K562 (cell line): ENCODE measurements around the gene CDH2.

Source experiments
- EHMT2 ChIP-seq: fragments of 450-650 bp; IDR thresholded peaks from 2 replicates; pipeline ENCODE4 v1.6.1; 2018; ENCODE audit warnings: antibody characterized with exemption
- ESRRA ChIP-seq: fragments of 450-650 bp; IDR thresholded peaks from 2 replicates; pipeline ENCODE4 v1.6.1; 2014; ENCODE audit warnings: low read depth, mild to moderate bottlenecking, moderate library complexity, borderline replicate concordance
- POLR2AphosphoS5 ChIP-seq: IDR thresholded peaks from 2 replicates; pipeline ENCODE4 v1.6.1; 2011; ENCODE audit warnings: mild to moderate bottlenecking, low read depth, low read length, moderate library complexity; ENCODE audit not compliant: control insufficient read depth, insufficient read depth
- POLR2G ChIP-seq: fragments of 200-400 bp; formaldehyde crosslinking; IDR thresholded peaks from 2 replicates; pipeline ENCODE4 v1.6.1; 2017; ENCODE audit warnings: low read depth, mild to moderate bottlenecking, antibody characterized with exemption, low read length, moderate library complexity
- SIN3A ChIP-seq, 2 experiments: fragments of 150-350 bp in 1 of 2; IDR thresholded peaks; 2 replicates each; pipeline ENCODE4 v1.6.1; 2011 to 2016; ENCODE audit warnings: borderline replicate concordance in 2 of 2, low read depth in 2 of 2, low read length in 2 of 2, mild to moderate bottlenecking in 2 of 2, moderate library complexity in 2 of 2; ENCODE audit not compliant: control insufficient read depth in 1 of 2
- SMC3 ChIP-seq: conservative IDR thresholded peaks from 2 replicates; pipeline ENCODE4 v1.6.1; 2011; ENCODE audit warnings: low read depth, low read length, improper control_type of control experiment; ENCODE audit not compliant: insufficient read depth
- ZNF324 ChIP-seq: fragments of 250-450 bp; sonication (Bioruptor Pico); IDR thresholded peaks from 2 replicates; pipeline ENCODE4 v1.4.0; 2020; ENCODE audit warnings: mild to moderate bottlenecking
- ZZZ3 ChIP-seq: fragments of 450-650 bp; IDR thresholded peaks from 2 replicates; pipeline ENCODE4 v1.6.1; 2016; ENCODE audit warnings: antibody characterized with exemption, mild to moderate bottlenecking, moderate library complexity
- TF ChIP-seq, protein P1 (sequence below), 3 experiments: IDR thresholded peaks in 2 of 3; conservative IDR thresholded peaks in 1 of 3; 2 replicates each; pipeline ENCODE4 v1.5.1; 2011 to 2012; ENCODE audit warnings: low read length in 3 of 3, mild to moderate bottlenecking in 3 of 3, control low read depth in 2 of 3, improper control_type of control experiment in 1 of 3, inconsistent platforms in 1 of 3, low read depth in 1 of 3, mixed read lengths in 1 of 3, moderate library complexity in 1 of 3; ENCODE audit not compliant: insufficient read depth in 2 of 3
- TF ChIP-seq, protein P2 (sequence below): sonication (generic); formaldehyde crosslinking; IDR thresholded peaks from 2 replicates; pipeline ENCODE4 v1.8.0; 2023; ENCODE audit warnings: mild to moderate bottlenecking, missing genetic modification reagents

DNA sequence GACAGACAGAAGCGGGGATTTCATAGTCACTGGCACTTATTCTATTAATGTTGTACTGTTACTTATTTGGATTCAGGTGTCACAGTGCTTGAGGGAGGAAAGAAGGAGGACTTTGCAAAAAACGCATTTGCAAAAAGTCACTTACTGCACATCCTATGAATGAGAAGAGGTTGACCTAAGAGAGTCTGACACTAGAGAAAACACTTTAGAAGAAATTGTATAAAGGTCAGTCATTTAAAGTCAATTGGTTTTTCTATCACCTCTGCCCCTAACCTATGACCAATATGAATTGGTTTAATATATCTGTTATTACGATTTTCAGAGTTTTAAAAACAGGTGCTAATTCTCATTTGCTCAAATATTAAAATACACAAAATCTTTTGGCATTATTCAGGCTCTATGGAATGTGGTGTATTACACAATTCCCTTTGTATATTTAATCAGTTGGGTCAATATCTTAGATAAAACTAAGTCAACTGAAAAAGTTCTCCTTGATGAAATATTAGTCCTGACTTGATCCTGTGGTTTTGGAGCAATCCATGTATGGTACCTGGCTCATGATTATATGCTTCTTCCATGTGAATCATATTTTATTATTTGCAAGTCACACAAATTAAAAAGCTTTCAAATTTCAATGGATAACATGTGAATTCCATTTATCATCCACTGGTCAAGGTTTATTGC is 157.4 kb downstream of the CDH2 start:
- TF ChIP-seq, protein P1, sequence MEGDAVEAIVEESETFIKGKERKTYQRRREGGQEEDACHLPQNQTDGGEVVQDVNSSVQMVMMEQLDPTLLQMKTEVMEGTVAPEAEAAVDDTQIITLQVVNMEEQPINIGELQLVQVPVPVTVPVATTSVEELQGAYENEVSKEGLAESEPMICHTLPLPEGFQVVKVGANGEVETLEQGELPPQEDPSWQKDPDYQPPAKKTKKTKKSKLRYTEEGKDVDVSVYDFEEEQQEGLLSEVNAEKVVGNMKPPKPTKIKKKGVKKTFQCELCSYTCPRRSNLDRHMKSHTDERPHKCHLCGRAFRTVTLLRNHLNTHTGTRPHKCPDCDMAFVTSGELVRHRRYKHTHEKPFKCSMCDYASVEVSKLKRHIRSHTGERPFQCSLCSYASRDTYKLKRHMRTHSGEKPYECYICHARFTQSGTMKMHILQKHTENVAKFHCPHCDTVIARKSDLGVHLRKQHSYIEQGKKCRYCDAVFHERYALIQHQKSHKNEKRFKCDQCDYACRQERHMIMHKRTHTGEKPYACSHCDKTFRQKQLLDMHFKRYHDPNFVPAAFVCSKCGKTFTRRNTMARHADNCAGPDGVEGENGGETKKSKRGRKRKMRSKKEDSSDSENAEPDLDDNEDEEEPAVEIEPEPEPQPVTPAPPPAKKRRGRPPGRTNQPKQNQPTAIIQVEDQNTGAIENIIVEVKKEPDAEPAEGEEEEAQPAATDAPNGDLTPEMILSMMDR (IDR thresholded peaks at IDR 0.05 in 2 of 3, conservative IDR thresholded peaks at IDR 0.05 in 1 of 3; ENCODE audit: insufficient read depth in 2 of 3, low read depth in 1 of 3, low read length in 3 of 3) = no peak
- TF ChIP-seq POLR2G (no peak), ZZZ3 (no peak), POLR2AphosphoS5 (no peak), ESRRA (no peak), SMC3 (no peak), ZNF324 (no peak), EHMT2 (no peak), SIN3A (IDR thresholded peaks at IDR 0.05; ENCODE audit: borderline replicate concordance in 2 of 2, control insufficient read depth in 1 of 2, low read depth in 2 of 2, low read length in 2 of 2) (no peak)
- TF ChIP-seq, protein P2, sequence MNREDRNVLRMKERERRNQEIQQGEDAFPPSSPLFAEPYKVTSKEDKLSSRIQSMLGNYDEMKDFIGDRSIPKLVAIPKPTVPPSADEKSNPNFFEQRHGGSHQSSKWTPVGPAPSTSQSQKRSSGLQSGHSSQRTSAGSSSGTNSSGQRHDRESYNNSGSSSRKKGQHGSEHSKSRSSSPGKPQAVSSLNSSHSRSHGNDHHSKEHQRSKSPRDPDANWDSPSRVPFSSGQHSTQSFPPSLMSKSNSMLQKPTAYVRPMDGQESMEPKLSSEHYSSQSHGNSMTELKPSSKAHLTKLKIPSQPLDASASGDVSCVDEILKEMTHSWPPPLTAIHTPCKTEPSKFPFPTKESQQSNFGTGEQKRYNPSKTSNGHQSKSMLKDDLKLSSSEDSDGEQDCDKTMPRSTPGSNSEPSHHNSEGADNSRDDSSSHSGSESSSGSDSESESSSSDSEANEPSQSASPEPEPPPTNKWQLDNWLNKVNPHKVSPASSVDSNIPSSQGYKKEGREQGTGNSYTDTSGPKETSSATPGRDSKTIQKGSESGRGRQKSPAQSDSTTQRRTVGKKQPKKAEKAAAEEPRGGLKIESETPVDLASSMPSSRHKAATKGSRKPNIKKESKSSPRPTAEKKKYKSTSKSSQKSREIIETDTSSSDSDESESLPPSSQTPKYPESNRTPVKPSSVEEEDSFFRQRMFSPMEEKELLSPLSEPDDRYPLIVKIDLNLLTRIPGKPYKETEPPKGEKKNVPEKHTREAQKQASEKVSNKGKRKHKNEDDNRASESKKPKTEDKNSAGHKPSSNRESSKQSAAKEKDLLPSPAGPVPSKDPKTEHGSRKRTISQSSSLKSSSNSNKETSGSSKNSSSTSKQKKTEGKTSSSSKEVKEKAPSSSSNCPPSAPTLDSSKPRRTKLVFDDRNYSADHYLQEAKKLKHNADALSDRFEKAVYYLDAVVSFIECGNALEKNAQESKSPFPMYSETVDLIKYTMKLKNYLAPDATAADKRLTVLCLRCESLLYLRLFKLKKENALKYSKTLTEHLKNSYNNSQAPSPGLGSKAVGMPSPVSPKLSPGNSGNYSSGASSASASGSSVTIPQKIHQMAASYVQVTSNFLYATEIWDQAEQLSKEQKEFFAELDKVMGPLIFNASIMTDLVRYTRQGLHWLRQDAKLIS (CRISPR knock-in tag) = no peak
